ENCODE results near the gene ZNF774. TPM values are rescaled to one million over a fixed set of nuclear protein-coding genes. Genes with fewer than 3 reads are reported as not detected.

ZNF774 gene
- total RNA-seq, 2 donors from 2014 or later = 2.5 to 3.6 TPM

DNA sequence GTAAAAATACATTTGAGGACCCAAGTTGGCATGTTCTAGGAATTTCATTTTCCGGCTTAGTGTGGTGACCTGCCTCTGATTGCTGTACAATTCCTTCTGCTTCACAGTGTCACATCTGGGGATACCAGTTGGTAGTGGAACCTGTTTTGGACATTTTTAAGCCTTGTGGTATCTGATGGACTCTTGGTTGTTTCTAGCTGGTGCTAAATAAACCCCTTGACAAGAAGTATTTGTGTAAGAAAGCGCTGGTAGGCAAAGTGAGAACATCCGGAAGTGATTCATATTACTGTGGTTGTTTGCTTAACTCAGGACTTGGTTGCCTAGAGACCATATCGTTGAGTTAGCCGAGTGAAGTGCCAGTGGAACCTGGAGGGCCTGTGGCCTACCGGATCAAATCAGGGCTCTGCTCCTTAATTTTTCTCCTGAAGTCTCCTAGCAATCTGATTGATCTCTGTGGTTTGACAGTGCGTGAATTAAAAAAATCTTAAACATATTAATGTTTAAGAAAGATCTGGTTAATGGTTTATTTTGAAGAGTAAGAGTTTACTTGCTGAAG is 48.8 kb downstream of the ZNF774 start:
- H3K4me1 ChIP-seq (ENCODE audit: control insufficient read depth, insufficient read depth, low read length) = peaks cover 15% of the 10 kb centered on the region
- peak overlapping the region; percentile 42 for H3K4me3 Mint-ChIP-seq
- peak overlapping the region; percentile 61 for H3K9ac ChIP-seq (ENCODE audit: extremely low read depth, low read length, poor library complexity, severe bottlenecking)
- 16 to 17% methylated on average over 5 to 7 of the region's 7 CpGs for WGBS, 2 experiments (ENCODE audit: insufficient coverage in 1 of 2, insufficient read length in 1 of 2)
- no peak for TF ChIP-seq CTCF (conservative IDR thresholded peaks at IDR 0.05)
- H3K27ac ChIP-seq (ENCODE audit: low read depth, low read length) = peak overlapping the region; percentile 50
- no peaks in the 10 kb centered on the region for H3K9me3 ChIP-seq (ENCODE audit: control insufficient read depth, low read length)
- peaks cover 8% of the 10 kb centered on the region for H3K36me3 Mint-ChIP-seq (ENCODE audit: low read depth)
- H3K4me1 Mint-ChIP-seq = peaks cover 35% of the 10 kb centered on the region
- H3K4me3 ChIP-seq (ENCODE audit: low read length) = peak overlapping the region; percentile 73
- peak; percentile 79 for DNase-seq
- no peaks in the 10 kb centered on the region for H3K9me3 Mint-ChIP-seq
- no peaks in the 10 kb centered on the region for H3K27me3 ChIP-seq (ENCODE audit: control insufficient read depth, insufficient read depth, low read length, poor library complexity, severe bottlenecking)
- H3K27me3 Mint-ChIP-seq (ENCODE audit: insufficient read depth) = no peaks in the 10 kb centered on the region
- peak overlapping the region; percentile 96 for H3K27ac Mint-ChIP-seq
- H3K36me3 ChIP-seq (ENCODE audit: control insufficient read depth, insufficient read depth, low read length) = peaks cover 10% of the 10 kb centered on the region

- Histone ChIP-seq H3K9ac (ENCODE audit: extremely low read depth, low read length, poor library complexity, severe bottlenecking) (peak overlapping the region; percentile 61), H3K4me3 (ENCODE audit: low read length) (peak overlapping the region; percentile 73), H3K4me1 (ENCODE audit: control insufficient read depth, insufficient read depth, low read length) (peaks cover 15% of the 10 kb centered on the region), H3K27me3 (ENCODE audit: control insufficient read depth, insufficient read depth, low read length, poor library complexity, severe bottlenecking) (no peaks in the 10 kb centered on the region), H3K36me3 (ENCODE audit: control insufficient read depth, insufficient read depth, low read length) (peaks cover 3% of the 10 kb centered on the region), H3K27ac (ENCODE audit: low read depth, low read length) (peak overlapping the region; percentile 16), H3K9me3 (ENCODE audit: control insufficient read depth, low read length) (no peaks in the 10 kb centered on the region)
- no peaks in the 10 kb centered on the region for H3K27me3 Mint-ChIP-seq (ENCODE audit: insufficient read depth)
- 30% methylated on average over 1 of the region's 1 CpG; no CpG with 5 or more reads in 1 of the 2 experiments for WGBS, 2 experiments (ENCODE audit: insufficient coverage in 1 of 2, insufficient read length in 1 of 2)
- peak overlapping the region; percentile 42 for H3K4me3 Mint-ChIP-seq
- H3K36me3 Mint-ChIP-seq (ENCODE audit: low read depth) = peaks cover 4% of the 10 kb centered on the region
- no peak for TF ChIP-seq CTCF (conservative IDR thresholded peaks at IDR 0.05)
- H3K9me3 Mint-ChIP-seq = no peaks in the 10 kb centered on the region
- H3K27ac Mint-ChIP-seq = peak overlapping the region; percentile 96
- no peak for DNase-seq
- peaks cover 41% of the 10 kb centered on the region for H3K4me1 Mint-ChIP-seq
Observed at GRCh38 chr15:90401495-90401894, 49.4 kb downstream of the ZNF774 start.

GRCh38 chr15:90402223-90402622 is 50.1 kb downstream of the ZNF774 start:
- H3K9me3 ChIP-seq (ENCODE audit: control insufficient read depth, low read length) = no peaks in the 10 kb centered on the region
- H3K4me1 ChIP-seq (ENCODE audit: control insufficient read depth, insufficient read depth, low read length) = peaks cover 15% of the 10 kb centered on the region
- H3K27ac ChIP-seq (ENCODE audit: low read depth, low read length) = no peak overlapping the region
- no peaks in the 10 kb centered on the region for H3K9me3 Mint-ChIP-seq
- H3K4me3 ChIP-seq (ENCODE audit: low read length) = peak overlapping the region; percentile 73
- no peak for DNase-seq
- peak overlapping the region; percentile 6 for H3K27ac Mint-ChIP-seq
- H3K4me3 Mint-ChIP-seq = no peak overlapping the region
- no peak overlapping the region for H3K9ac ChIP-seq (ENCODE audit: extremely low read depth, low read length, poor library complexity, severe bottlenecking)
- no peaks in the 10 kb centered on the region for H3K27me3 Mint-ChIP-seq (ENCODE audit: insufficient read depth)
- peaks cover 3% of the 10 kb centered on the region for H3K36me3 ChIP-seq (ENCODE audit: control insufficient read depth, insufficient read depth, low read length)
- H3K27me3 ChIP-seq (ENCODE audit: control insufficient read depth, insufficient read depth, low read length, poor library complexity, severe bottlenecking) = no peaks in the 10 kb centered on the region
- no peak for TF ChIP-seq CTCF (conservative IDR thresholded peaks at IDR 0.05)
- peaks cover 48% of the 10 kb centered on the region for H3K4me1 Mint-ChIP-seq
- H3K36me3 Mint-ChIP-seq (ENCODE audit: low read depth) = peaks cover 4% of the 10 kb centered on the region
